ENCODE results near the gene MGAT1.

DNA sequence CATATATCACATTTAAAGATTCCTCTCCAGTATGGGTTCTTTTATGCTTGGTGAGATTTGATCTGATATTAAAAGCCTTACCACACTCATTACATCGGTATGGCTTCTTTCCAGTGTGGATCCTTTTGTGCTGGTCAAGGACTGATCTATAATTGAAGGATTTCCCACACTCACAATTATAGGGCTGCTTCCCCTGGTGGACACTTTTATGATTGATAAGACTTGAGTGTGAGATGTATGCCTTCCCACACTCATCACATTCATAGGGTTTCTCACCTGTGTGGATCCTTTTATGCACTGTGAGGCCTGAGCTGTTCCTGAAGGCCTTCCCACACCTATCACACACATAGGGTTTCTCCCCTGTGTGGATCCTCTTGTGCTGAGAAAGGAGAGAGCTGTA is 46.3 kb upstream of the MGAT1 start:
- TF ChIP-seq POLR2AphosphoS5 (IDR thresholded peaks at IDR 0.05; ENCODE audit: borderline replicate concordance, low read depth, low read length): no peak
- TF ChIP-seq EZH2 (IDR thresholded peaks at IDR 0.05): no peak
- no peak for TF ChIP-seq FOXP2 (optimal IDR thresholded peaks at IDR 0.05; ENCODE audit: control extremely low read depth, extremely low read length, insufficient read depth)

Measured in SK-N-MC (cell line).